Panc1 (cell line): ENCODE data around the gene EOLA1. TPM values are rescaled to one million over a fixed set of nuclear protein-coding genes. Genes with fewer than 3 reads are reported as not detected.

ENCODE experiments used
- ATAC-seq: fragments of 200-7000 bp; cut with Tn5 transposase; 2 replicates; pipeline ENCODE4 v1.9.1; 2020; ENCODE audit warnings: mild to moderate bottlenecking, moderate library complexity
- BruUV-seq: library from RNA; stranded (reverse); fragments of 400-500 nt; replicated peaks from 2 replicates; lab custom pipeline; 2021; lab: Mats Ljungman, UMichigan
- CTCF ChIA-PET: fragments of 300-600 bp; sonication (Branson Sonifier 250); formaldehyde crosslinking; loops from one replicate; lab custom pipeline; 2022; ENCODE audit warnings: antibody characterized with exemption; lab: Charles Lee
- POLR2A ChIA-PET: fragments of 300-600 bp; sonication (Branson Sonifier 250); formaldehyde crosslinking; loops from one replicate; lab custom pipeline; 2022; ENCODE audit warnings: antibody characterized with exemption; lab: Charles Lee
- DNase-seq: peaks from one replicate; pipeline ENCODE4 v3.0.0-alpha.2; 2010; ENCODE audit warnings: low read depth, low spot score
- H3K27ac ChIP-seq: 2 replicates; pipeline ENCODE4 v1.5.1; 2011; ENCODE audit warnings: mild to moderate bottlenecking, low read length, inconsistent platforms
- H3K27me3 ChIP-seq: fragments of 200-500 bp; sonication (Bioruptor generic); 2 replicates; pipeline ENCODE4 v1.6.0; 2014; ENCODE audit warnings: low read length, inconsistent platforms; ENCODE audit not compliant: control insufficient read depth, insufficient read depth
- H3K36me3 ChIP-seq: fragments of 200-500 bp; sonication (Bioruptor generic); 2 replicates; pipeline ENCODE4 v1.5.1; 2014; ENCODE audit warnings: inconsistent platforms, mild to moderate bottlenecking, low read length, moderate library complexity; ENCODE audit not compliant: control insufficient read depth, insufficient read depth
- H3K4me1 ChIP-seq: 2 replicates; pipeline ENCODE4 v1.5.1; 2011; ENCODE audit warnings: inconsistent platforms, mild to moderate bottlenecking, low read length, moderate library complexity; ENCODE audit not compliant: control insufficient read depth, insufficient read depth
- H3K4me3 ChIP-seq, 2 experiments: 2 replicates each; pipeline ENCODE4 v1.5.1; 2011 to 2012; ENCODE audit warnings: low read depth in 2 of 2, low read length in 2 of 2, mild to moderate bottlenecking in 2 of 2, inconsistent platforms in 1 of 2, moderate library complexity in 1 of 2
- H3K9me3 ChIP-seq: fragments of 200-500 bp; sonication (Bioruptor generic); 2 replicates; pipeline ENCODE4 v1.5.1; 2014; ENCODE audit warnings: low read depth, mild to moderate bottlenecking, inconsistent platforms, low read length, moderate library complexity; ENCODE audit not compliant: control insufficient read depth, insufficient read depth
- CTCF ChIP-seq: fragments of 450-650 bp; IDR thresholded peaks from 2 replicates; pipeline ENCODE4 v1.5.1; 2017; ENCODE audit warnings: mild to moderate bottlenecking
- POLR2AphosphoS5 ChIP-seq: IDR thresholded peaks from 2 replicates; pipeline ENCODE4 v1.6.1; 2012; ENCODE audit warnings: mild to moderate bottlenecking, low read depth, low read length, moderate library complexity
- REST ChIP-seq, 2 experiments: IDR thresholded peaks; 2 replicates each; pipeline ENCODE4 v1.6.1; 2011 to 2012; ENCODE audit warnings: low read depth in 2 of 2, control low read depth in 1 of 2, low read length in 1 of 2, mild to moderate bottlenecking in 1 of 2, moderate library complexity in 1 of 2; ENCODE audit not compliant: insufficient read depth in 1 of 2
- SIN3A ChIP-seq: IDR thresholded peaks from 2 replicates; pipeline ENCODE4 v1.6.1; 2012; ENCODE audit warnings: low read depth, mild to moderate bottlenecking, low read length, moderate library complexity, borderline replicate concordance; ENCODE audit not compliant: insufficient read depth
- TCF7L2 ChIP-seq: IDR thresholded peaks from 2 replicates; pipeline ENCODE4 v1.6.1; 2011; ENCODE audit warnings: mild to moderate bottlenecking, low read depth, low read length, inconsistent platforms
- in situ Hi-C: cut with HindIII; loops from 2 replicates; pipeline ENCODE4 v1.10.0; 2016; ENCODE audit warnings: low sequenced_read_pairs, low pct_unique_long_range_greater_than_20kb
- intact Hi-C: fragments of 100-400 bp; cut with micrococcal nuclease; formaldehyde crosslinking; loops from one replicate; pipeline ENCODE4 v1.10.0; 2022; ENCODE audit not compliant: unreplicated experiment
- total RNA-seq: library from RNA; stranded (reverse); gene quantifications from one replicate; pipeline ENCODE4 v1.2.1, GENCODE V29; 2021; ENCODE audit not compliant: unreplicated experiment

The EOLA1 gene
- total RNA-seq, 1 experiment from 2014 or later: 26.8 TPM

GRCh38 chrX:149568701-149569296 lies 28.0 kb downstream of the EOLA1 start:
- Histone ChIP-seq H3K4me1 (no peaks in the 10 kb centered on the region), H3K27me3 (no peaks in the 10 kb centered on the region; the same call in 1 of the 2 replicates), H3K36me3 (no peaks in the 10 kb centered on the region), H3K4me3 (no peak overlapping the region), H3K9me3 (no peaks in the 10 kb centered on the region), H3K27ac (no peak overlapping the region)
- CTCF ChIA-PET: no interaction called here
- DNase-seq: no peak
- no peak for ATAC-seq
- POLR2A ChIA-PET: no interaction called here
- TF ChIP-seq SIN3A: no peak
- no peak for TF ChIP-seq REST (IDR thresholded peaks at IDR 0.05; ENCODE audit: insufficient read depth in 1 of 2, low read depth in 2 of 2, low read length in 1 of 2)
- no peak for TF ChIP-seq CTCF
- TF ChIP-seq POLR2AphosphoS5: no peak
- no peak for TF ChIP-seq TCF7L2
- in situ Hi-C loops: no loop called here
- no TSS peak for BruUV-seq
- intact Hi-C loops: no loop called here

- Histone ChIP-seq H3K27ac (no peak overlapping the region), H3K36me3 (no peaks in the 10 kb centered on the region), H3K4me3 (no peak overlapping the region), H3K9me3 (no peaks in the 10 kb centered on the region), H3K4me1 (no peaks in the 10 kb centered on the region), H3K27me3 (no peaks in the 10 kb centered on the region; the same call in 1 of the 2 replicates)
- TF ChIP-seq TCF7L2: no peak
- TF ChIP-seq CTCF: no peak
- no peak for TF ChIP-seq POLR2AphosphoS5
- no peak for TF ChIP-seq REST (IDR thresholded peaks at IDR 0.05; ENCODE audit: insufficient read depth in 1 of 2, low read depth in 2 of 2, low read length in 1 of 2)
- TF ChIP-seq SIN3A: no peak
- intact Hi-C loops: no loop called here
- ChIA-PET POLR2A (no interaction called here), CTCF (no interaction called here)
- no peak for DNase-seq
- no TSS peak for BruUV-seq
- ATAC-seq: no peak
- in situ Hi-C loops: no loop called here
Measured at GRCh38 chrX:149569770-149570169, 29.0 kb downstream of the EOLA1 start.
